Ascending aorta (tissue), 2 donors: ENCODE data around the gene PTGR1. TPM values are rescaled to one million over a fixed set of nuclear protein-coding genes. Genes with fewer than 3 reads are reported as not detected.

ENCODE experiments used
- DNase-seq, 2 donors: peaks; one replicate each; pipeline ENCODE4 v3.0.0-alpha.2; 2019; ENCODE audit warnings: low spot score in 2 of 2
- H3K27ac ChIP-seq, 2 donors: fragments of 200-600 bp; sonication (generic); one replicate each; pipeline ENCODE4 v1.5.1; 2016 to 2017; ENCODE audit warnings: mild to moderate bottlenecking in 1 of 2
- H3K27me3 ChIP-seq: fragments of 200-600 bp; sonication (generic); one replicate; pipeline ENCODE4 v1.5.1; 2017
- H3K36me3 ChIP-seq, 2 donors: fragments of 200-600 bp; sonication (generic); one replicate each; pipeline ENCODE4 v1.5.1; 2016
- H3K4me1 ChIP-seq, 2 donors: fragments of 200-600 bp; sonication (generic); one replicate each; pipeline ENCODE4 v1.5.1; 2016 to 2017; ENCODE audit warnings: mild to moderate bottlenecking in 1 of 2
- H3K4me3 ChIP-seq, 2 donors: fragments of 200-600 bp; sonication (generic); one replicate each; pipeline ENCODE4 v1.5.1; 2016 to 2017; ENCODE audit warnings: mild to moderate bottlenecking in 1 of 2
- H3K9me3 ChIP-seq, 2 donors: fragments of 200-600 bp; sonication (generic); one replicate each; pipeline ENCODE4 v1.5.1; 2016
- CTCF ChIP-seq, 3 experiments: fragments of 200-600 bp in 2 of 3; fragments of 450-650 bp in 1 of 3; sonication (generic) in 2 of 3; IDR thresholded peaks; one replicate each; pipeline ENCODE4 v1.5.1; 2016 to 2019; ENCODE audit warnings: antibody characterized with exemption in 3 of 3, mild to moderate bottlenecking in 1 of 3, moderate library complexity in 1 of 3
- intact Hi-C: fragments of 100-400 bp; cut with DNase I; formaldehyde crosslinking; loops from one replicate; pipeline ENCODE4 v1.15.1; 2023
- total RNA-seq: library from RNA; depleted of rRNA; stranded (reverse); fragments of >200 nt; gene quantifications from one replicate; pipeline ENCODE4 v1.1.0, GENCODE V29; 2016

The PTGR1 gene
- total RNA-seq, 1 donor from 2014 or later: 86.2 TPM

DNA sequence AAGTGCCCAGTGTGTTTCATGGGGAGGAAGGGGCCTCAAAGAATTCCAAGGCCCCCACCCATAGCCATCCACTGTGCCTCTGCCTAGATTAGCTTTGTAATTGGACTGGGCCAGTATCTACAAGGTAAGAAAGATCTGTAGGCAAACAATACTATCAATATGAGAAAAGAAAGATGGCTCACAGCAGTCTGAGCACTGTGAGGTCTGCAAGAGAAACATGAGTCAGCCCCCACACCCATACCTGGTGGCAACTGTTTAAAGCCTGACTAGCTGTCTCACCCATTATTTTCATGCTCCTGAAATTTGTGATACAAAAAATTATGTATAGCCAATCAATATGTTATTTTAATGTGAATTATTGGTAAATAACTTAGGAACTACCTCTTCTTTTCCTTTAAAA lies 84.5 kb downstream of the PTGR1 start:
- no peak overlapping the region for H3K27ac ChIP-seq
- DNase-seq: no peak
- H3K4me1 ChIP-seq: no peaks in the 10 kb centered on the region
- intact Hi-C loops: no loop called here
- TF ChIP-seq CTCF (IDR thresholded peaks at IDR 0.05): no peak
- H3K36me3 ChIP-seq: no peaks in the 10 kb centered on the region
- peaks cover 0 to 7% of the 10 kb centered on the region in 2 donors for H3K9me3 ChIP-seq
- no peak overlapping the region for H3K4me3 ChIP-seq
- H3K27me3 ChIP-seq: no peaks in the 10 kb centered on the region

Other genes starting within 250 kb of the PTGR1 start
- 32.6 TPM for gene ECPAS, start 115.3 kb downstream of the PTGR1 start, total RNA-seq
- 3.1 TPM for gene ZNF483, start 74.5 kb downstream of the PTGR1 start, total RNA-seq
- gene DNAJC25, start 31.7 kb upstream of the PTGR1 start, total RNA-seq: 2.2 TPM
- gene GNG10, start 62.0 kb upstream of the PTGR1 start, total RNA-seq: 23.8 TPM
- gene SHOC1, start 195.3 kb upstream of the PTGR1 start, total RNA-seq: not detected